Stimulated activated CD8-positive, alpha-beta memory T cell treated with anti-CD3 and anti-CD28 coated beads, Interleukin-7, amount 100 ng/mL, for 4 hours (primary cell): ENCODE results near the gene PSMA3.
"Not testable (repeated sequence)": the region's sequence is repeated elsewhere in the genome, so short reads cannot be mapped to it uniquely, and the experiment has no call there.

ENCODE experiments used
- DNase-seq, 2 donors: peaks; one replicate each; pipeline ENCODE4 v3.0.0-alpha.2; 2020; ENCODE audit warnings: low read depth in 2 of 2

PSMA3 gene

GRCh38 chr14:58244556-58245387, at the start of gene PSMA3:
PSMA3 (plus strand) TSS chr14:58244843; CDS start chr14:58244921, 78 bp downstream.
- peak; percentile 96 to 97 for DNase-seq

DNA sequence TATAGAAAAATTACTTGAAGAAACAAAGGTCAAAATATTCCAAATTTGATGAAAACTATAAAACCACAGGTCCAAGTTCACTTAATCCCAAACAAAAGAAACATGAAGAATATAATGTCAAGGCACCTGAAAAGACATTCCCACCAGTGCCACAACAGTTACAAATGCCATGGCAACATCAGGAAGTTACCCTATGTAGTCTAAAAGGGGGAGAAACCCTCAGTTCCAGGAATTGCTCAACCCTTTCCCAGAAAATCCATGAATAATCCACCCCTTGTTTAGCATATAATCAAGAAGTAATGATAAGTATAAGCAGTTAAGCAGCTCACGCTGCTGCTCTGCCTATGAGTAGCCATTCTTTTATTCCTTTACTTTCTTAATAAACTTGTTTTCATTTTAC, 48.4 kb upstream of the PSMA3 start:
- no peak for DNase-seq

DNA sequence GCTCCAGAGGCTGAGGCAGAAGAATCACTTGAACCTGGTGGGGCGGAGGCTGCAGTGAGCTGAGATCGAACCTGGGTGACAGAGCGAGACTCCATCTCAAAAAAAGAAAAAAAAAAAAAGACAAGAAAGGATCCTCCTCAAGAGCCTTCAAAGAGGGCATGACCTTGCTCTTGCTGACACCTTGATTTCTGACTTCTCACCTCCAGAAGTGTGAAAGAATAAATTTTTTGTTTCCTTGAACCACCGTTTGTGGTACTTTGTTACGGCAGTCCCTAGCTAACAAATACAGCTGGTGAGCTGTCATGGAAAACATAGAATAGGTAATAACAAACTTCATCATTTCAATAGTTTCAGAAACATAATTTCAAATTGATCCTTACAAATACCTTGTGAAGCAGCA, 46.6 kb upstream of the PSMA3 start:
- no peak for DNase-seq

- peak; percentile 75 to 85 for DNase-seq
These were observed 44.7 kb upstream of the PSMA3 start, which contains the start of gene ACTR10 for GRCh38 chr14:58199726-58200479. ACTR10 (plus strand) TSS chr14:58200149; CDS start chr14:58200218, 69 bp downstream.

DNA sequence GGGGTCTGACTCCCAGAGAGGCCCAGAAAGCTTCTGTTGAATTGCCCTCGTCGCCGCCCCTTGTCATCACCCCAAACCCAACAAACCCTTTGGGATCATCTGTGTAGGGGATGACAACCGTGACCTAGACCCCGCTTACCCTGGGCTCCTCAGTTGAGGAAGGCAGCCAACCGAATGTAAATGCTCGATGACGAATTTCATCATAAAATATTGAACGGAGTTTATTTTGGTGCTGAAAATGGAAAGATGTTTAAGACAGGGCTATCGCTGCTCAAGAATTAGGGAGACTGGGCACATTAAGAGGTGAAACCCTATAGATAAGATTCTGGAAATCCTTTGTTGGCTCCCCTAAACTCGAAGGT, 44.2 kb upstream of the PSMA3 start:
- no peak for DNase-seq

DNA sequence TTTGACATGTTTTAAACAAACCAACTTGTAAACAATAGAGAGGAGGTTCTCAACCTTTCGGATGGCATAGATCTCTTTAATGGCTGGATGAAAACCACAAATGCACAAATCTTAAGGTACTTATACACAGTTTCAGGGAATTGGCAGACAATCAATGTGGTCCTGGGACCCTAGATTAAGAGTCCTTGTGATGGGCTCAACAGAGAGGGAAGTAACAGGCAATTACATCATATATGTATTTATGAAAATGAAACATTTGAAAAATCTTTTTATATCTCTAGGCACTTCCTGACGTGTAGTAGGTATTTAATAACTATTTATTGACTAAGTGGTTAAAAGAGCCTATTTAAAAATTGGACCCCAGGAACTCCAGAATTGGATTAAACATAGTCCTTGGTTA, 43.8 kb upstream of the PSMA3 start:
- no peak for DNase-seq

GRCh38 chr14:58213176-58213575, 31.5 kb upstream of the PSMA3 start:
- DNase-seq: no peak

DNA sequence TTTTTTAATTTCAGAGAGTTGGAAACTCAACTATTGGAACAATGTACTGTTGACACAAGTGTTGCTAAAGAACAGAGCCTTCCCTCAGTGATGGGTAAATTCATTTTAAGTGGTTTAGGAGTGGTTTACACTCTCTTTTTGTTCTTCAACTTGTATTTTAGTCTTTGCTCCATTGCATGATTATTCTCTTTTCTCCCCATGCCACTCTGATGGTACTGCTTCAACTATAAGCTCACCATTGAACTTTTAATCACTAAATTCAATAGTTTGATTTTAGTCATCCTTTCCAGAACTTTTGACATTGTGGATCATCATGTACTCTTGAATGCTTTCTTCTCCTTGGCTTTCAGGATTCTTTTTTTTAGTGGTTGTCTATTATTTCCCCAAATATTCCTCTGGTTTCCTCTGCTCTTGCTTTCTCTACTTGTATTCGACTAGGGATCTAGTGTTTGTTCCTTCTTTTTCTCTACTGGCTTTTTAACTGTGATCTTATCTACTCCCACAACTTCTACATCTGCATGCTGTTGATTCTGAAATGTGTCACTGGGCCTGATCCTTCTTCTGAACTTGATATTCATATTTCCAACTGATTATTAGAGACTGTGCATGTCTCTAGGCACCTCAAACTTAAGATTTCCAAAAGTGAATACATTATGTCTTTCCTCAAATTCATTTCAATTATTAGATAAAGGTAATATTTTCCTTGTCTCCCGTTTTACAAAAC, 29.3 kb upstream of the PSMA3 start:
- DNase-seq: no peak

DNA sequence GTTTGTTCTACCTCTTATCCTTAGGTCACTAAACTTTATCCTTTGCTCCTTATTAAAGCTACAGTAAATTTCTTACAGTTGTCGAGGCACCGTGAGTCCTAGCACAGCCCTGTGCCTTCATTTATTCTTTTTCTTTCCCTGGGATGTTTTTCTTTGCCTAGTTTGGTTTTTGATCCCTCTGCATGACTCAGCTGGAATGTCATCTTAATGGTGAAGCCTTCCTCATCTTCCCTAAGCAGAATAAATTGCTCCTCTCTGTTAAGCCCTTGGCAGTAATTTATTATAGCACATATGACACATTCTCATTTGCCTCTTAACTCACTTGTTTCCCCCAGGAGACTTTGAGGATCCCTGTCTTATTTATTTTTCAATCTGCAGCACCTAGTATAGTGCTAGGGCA, 28.1 kb upstream of the PSMA3 start:
- DNase-seq: no peak

GRCh38 chr14:58227096-58227819, 17.4 kb upstream of the PSMA3 start:
- DNase-seq: no peak

DNA sequence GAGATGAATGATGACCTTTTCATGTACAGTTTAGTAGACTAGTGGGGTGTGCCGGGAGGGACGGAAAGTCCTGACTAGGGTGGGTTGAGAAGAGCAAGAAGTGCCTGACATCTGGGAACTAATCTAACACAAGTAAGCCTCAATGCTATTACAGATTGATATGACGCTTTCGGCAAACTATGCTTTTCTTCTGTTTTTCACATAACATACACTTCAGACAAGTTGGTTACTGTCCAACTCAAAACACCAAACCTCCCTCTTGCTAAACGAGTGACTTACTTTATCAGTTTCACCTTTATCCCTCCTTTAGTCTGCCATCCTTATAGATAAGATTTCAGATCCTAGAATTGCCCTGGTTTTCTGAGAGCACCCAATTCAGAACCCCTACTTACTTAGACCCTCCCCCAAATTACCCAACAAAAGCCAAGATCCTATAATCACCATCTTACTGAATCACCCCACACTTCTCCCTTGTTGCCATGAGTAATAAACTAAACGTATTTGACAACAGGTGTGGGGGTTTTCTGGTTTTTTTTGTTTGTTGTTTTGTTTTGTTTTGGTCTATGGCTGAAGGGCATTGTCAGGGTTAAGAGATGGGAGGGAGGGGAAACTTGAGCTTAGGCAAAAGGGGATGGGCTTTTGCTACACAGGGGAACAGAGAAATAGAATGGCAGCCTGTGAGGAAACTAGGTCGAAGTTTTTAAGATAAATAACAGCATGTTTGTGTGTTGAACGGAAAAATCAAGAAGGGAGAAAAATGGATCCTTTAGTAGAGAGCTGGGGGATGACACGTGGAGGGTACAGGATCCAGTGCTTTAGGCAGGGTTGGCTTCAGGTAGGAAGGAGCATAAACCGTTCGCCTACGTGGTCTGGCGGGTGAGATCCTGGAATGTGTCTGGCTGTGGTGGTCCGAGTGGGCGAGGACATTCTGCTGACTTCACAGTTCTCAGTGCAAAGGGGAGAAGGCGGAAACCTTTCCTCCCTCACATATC, 6.1 kb upstream of the PSMA3 start:
- no peak for DNase-seq

DNA sequence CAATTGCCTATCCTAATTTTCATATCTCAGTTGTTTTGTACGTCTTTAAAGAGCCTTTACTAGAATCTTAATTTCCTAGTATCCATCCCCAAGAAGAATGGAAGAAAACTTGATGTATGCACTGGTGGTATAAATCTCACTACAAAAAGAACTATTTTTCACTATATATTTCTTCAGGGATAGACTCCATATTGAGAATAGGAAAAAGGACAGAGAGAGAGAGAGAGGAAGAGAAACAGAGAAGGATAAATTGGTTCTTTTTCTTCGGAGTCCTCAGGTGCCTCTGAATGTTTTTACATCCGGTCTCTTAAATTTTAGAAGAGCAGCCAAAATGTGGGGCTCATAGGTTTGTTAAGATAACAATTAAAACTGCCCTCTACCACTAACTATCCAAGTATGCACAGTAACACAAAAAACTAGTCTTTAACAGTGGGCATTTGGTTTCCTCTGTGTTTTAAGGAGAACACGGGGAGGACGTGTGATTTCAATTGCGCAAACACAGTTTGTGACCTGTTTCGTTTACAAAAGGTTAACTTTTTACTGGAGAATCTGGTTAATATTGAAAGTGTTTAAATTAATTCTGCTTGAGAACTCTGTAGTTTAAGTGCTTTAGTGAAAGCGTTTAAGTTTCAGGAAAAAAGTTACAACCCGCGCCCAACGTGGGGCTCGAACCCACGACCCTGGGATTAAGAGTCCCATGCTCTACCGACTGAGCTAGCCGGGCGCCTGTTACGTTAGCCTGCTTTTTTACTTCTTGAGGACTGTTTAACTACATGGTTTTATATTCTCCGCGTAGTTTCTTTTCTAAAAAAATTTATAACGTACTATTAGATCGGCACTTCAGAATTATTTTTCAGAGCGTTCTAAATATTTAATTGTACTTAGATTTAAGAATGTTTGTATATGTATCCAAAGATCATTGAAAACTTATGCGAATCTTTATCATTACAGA, 5.1 kb upstream of the PSMA3 start:
- peak; percentile 67 to 78 for DNase-seq

DNA sequence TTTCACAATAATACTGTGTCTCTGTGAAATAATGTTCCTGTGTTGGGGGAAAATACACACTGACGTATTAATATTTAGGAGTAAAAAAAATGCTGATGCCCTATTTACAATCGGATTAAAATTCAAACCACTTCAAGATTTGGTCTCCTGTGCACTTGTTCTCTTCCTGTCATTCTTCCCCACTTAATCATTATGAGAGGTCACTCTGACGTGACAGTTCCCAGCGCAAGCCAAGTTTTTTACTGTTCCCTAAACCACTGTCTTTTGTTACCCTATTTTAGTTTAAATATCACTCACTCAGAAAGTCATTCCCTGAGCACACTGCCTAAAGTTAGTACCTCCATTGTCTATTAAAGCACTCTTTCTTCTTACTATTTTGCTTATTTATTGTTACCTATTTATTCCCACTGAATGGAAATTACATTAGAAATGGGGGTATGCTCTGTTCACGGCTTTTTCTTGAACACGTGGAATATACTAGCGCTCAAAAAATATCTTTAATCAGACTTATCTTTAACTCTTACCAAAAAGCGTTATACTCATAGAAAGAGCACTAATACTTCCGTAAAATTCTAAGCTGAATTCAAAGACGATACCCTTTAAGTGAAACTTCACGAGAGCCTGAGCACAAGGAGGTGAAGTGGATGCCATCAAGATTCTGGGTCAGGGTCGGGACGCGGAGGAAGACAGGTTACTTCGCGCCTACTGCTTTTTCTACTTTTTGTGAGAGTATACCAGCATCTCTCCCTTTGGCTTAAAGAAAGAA, 670 bp upstream of the PSMA3 start:
- DNase-seq: peak in 1 of 2 donors; percentile 8

DNA sequence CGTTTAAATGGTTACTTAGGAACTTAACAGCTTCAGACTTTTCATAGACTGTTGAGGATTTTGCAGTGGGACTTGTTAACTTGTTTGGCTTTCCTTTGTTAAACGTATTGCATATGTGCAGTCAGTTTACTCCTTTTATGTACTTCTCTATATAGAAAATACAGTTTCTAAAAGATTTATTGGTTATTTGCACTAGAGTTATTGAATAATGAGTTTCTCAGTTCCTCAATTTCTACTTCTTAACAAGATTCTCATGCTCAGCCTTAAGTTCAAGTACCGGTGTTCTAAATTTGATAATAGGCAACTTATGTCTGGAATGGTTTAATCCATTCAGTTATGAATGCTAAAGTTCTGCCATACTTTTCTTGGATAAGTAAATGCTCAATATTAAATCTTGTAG, 919 bp downstream of the PSMA3 start:
- DNase-seq: no peak

DNA sequence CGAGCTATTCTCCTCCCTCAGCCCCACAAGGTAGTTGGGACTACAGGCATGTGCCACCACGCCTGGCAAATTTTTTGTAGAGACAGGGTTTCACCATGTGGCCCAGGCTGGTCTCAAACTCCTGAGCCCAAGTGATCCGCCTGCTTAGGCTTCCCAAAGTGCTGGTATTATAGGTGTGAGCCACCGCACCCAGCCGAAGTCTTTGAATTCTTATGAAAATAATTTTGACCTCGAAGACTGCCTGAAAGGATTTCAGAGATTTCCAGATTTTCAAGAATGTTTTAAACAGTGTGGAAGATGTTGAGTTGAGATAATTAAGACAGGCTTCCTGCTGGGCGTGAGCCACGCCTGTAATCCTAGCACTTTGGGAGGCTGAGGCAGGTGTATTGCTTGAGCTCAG, 5.0 kb downstream of the PSMA3 start:
- no peak for DNase-seq

DNA sequence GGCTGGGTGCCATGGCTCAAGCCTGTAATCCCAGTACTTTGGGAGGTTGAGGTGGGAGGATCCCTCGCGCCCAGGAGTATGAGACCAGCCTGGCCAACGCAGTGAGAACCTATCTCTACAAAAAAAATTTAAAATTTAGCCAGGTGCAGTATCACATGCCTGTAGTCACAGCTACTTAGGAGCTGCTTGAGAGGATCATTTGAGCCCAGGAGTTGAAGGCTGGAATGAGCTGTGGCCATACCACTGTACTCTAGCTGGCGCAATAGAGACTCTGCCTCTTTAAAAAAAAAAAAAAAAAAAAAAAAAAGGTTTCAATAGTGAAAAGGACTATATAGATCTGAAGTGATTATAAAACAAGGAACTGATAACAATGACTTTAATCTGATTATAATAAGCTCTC, 13.5 kb downstream of the PSMA3 start:
- DNase-seq: no peak

- not testable (repeated sequence) for DNase-seq
These were observed 17.4 kb downstream of the PSMA3 start for GRCh38 chr14:58262005-58262404.

GRCh38 chr14:58265401-58265800, 20.8 kb downstream of the PSMA3 start:
- no peak for DNase-seq

GRCh38 chr14:58270628-58271027, 26.0 kb downstream of the PSMA3 start:
- no peak for DNase-seq
